Mammary epithelial cell (primary cell): ENCODE results near the gene RIT2.

Experiments used
- EZH2 ChIP-seq: IDR thresholded peaks from 2 replicates; pipeline ENCODE4 v1.6.1; 2012; ENCODE audit warnings: low read length, inconsistent platforms, borderline replicate concordance
- TF ChIP-seq, protein P1 (sequence below), 2 donors: IDR thresholded peaks in 1 of 2; conservative IDR thresholded peaks in 1 of 2; 2 replicates each; pipeline ENCODE4 v1.5.1; 2011 to 2012; ENCODE audit warnings: inconsistent platforms in 2 of 2, low read length in 2 of 2, mild to moderate bottlenecking in 2 of 2, control low read depth in 1 of 2, low read depth in 1 of 2; ENCODE audit not compliant: insufficient read depth in 1 of 2; ENCODE audit errors: extremely low read depth in 1 of 2

GRCh38 chr18:43043626-43044025 lies 71.9 kb downstream of the RIT2 start:
- TF ChIP-seq, protein P1, sequence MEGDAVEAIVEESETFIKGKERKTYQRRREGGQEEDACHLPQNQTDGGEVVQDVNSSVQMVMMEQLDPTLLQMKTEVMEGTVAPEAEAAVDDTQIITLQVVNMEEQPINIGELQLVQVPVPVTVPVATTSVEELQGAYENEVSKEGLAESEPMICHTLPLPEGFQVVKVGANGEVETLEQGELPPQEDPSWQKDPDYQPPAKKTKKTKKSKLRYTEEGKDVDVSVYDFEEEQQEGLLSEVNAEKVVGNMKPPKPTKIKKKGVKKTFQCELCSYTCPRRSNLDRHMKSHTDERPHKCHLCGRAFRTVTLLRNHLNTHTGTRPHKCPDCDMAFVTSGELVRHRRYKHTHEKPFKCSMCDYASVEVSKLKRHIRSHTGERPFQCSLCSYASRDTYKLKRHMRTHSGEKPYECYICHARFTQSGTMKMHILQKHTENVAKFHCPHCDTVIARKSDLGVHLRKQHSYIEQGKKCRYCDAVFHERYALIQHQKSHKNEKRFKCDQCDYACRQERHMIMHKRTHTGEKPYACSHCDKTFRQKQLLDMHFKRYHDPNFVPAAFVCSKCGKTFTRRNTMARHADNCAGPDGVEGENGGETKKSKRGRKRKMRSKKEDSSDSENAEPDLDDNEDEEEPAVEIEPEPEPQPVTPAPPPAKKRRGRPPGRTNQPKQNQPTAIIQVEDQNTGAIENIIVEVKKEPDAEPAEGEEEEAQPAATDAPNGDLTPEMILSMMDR (conservative IDR thresholded peaks at IDR 0.05 in 1 of 2, IDR thresholded peaks at IDR 0.05 in 1 of 2; ENCODE audit: extremely low read depth in 1 of 2, insufficient read depth in 1 of 2, low read depth in 1 of 2, low read length in 2 of 2) = no peak
- no peak for TF ChIP-seq EZH2
